ENCODE measurements around the gene LTF. TPM values are rescaled to one million over a fixed set of nuclear protein-coding genes. Genes with fewer than 3 reads are reported as not detected.
A peak's percentile ranks its signal among the peaks of the same experiment; 100 is the strongest.
"Not testable (repeated sequence)": the region's sequence is repeated elsewhere in the genome, so short reads cannot be mapped to it uniquely, and the experiment has no call there.

Gene LTF
- total RNA-seq, 1 experiment from 2014 or later = not detected

DNA sequence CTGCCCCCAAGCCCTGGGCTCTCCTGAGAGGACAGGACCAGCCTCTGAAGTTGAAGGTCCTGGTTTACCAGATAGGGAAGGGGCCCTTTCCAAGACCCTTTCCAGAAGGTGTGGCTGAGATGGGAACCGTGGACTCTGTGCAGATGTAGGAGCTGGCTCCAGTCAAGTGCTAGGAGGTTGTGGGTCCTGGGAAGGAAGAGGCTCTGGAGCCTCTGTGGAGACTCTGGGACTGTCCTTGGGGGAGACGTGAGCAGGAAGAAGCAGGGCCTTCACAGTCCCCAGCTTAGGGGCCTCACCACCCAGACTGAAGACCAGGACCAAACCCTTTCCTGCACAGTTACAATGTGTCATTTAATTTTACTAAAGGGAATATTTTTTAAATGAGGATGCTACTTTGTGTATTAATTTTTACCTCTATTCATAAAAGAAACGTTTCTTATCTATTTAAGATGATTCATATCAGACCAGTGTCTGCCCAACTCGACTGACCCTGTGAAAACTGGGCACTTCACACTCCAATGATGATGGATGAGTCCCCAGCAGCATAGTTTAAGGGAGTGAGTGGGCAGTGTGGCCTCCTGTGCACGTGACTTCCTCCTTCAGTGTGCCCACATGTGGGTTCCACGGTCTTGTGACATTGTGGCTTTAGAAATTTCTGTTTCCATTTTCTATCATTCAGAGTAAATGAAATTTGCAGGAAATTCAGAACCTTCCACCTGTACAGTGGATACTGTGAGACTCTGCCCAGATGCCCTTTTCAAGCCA lies 68.8 kb downstream of the LTF start:
- DNase-seq (ENCODE audit: low read depth) = no peak

DNA sequence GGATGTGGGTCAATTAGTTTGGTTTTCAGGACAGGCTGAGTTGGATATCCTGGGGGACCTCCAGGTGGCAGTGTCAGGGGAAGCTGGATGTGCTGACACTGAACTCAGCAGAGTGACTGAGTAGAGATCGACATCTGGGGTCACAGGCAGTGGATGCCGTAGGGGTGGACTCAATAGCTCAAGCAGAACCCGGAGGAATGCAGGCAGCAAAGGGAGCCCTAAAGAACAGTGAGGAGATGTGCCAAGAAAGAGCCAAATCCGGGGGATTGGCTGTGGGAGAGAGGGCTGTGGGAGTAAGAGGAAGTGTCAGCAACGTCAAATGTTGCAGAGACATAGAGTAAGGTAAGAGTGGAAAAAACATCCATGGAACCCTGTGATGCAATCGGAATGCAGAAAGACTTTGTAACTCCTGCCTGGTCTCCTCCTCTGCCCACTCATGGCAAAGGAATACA lies 69.5 kb downstream of the LTF start:
- no peak for DNase-seq (ENCODE audit: low read depth)

DNA sequence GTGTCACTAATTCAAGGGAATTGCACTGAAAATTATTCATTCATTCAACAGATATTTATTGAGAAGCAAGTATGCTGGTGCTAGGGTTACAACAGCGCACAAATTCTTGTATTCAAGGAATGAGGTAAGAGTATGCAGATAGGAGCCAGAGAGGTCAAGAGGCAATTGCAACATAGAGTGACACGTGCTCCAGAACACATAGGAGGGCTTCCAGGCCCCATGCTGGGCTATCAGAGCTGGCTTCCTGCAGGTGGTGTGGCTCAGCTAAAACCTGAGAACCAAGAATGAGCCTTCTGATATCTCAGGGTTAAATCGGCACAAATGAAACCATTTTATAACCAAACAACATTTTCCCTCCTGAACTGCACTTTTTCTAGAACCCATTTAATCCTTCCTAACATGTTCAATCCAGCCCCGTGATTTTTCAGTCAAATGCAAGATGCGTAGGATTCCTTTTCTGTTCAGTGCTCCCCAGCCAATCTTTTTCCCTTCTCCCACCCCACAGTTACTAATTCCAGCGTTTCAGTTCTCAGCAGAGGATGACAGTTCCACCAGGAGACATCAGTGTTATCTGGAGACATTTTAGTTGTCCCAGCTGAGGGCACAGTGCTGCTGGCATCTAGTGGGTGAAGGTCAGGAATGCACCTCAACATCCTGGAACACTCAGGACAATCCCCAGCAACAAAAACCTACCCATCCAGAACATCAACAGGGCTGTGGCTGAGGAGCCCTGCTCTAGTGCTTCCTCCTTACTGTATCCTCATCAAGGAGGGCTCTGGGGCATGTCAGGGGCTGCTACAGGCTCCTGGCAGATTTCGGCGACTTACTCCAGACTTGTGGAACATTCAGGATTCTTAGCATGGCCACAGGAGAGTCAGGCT lies 70.9 kb downstream of the LTF start:
- DNase-seq (ENCODE audit: low read depth) = no peak

DNA sequence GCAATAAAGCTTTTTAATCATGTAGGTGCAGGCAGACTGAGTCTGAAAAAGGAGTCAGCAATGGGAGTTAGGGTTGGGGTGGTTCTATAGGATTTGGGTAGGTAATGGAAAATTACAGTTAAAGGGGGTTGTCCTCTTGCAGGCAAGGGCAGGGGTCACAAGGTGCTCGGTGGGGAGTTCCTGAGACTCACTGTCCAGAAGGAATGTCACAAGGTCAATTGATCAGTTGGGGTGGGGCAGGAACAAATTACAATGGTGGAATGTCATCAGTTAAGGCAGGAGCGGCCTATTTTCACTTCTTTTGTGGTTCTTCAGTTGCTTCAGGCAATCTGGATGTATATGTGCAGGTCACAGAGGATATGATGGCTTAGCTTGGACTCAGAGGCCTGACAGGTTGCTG lies 71.7 kb downstream of the LTF start:
- DNase-seq (ENCODE audit: low read depth) = no peak

DNA sequence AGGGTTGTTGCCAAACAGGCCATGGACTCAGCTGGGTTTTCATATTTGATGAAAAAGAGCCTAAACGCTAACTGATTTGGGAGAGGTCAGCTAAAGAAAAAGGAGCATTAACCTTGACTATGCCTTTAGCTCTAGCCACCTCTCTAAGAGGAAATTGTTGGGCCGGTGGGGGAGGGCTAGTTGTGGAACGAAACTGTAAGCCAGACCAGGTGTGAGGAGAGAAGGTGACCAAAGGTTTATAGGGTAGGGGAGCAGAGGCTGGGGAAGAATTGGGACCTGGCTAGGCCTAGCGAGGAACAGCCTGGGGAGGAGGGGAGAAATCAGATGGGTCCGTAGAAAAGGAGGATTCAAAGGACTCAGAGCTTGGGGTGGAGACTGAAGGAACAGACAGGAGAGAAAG lies 73.2 kb downstream of the LTF start:
- DNase-seq (ENCODE audit: low read depth) = not testable (repeated sequence)

DNA sequence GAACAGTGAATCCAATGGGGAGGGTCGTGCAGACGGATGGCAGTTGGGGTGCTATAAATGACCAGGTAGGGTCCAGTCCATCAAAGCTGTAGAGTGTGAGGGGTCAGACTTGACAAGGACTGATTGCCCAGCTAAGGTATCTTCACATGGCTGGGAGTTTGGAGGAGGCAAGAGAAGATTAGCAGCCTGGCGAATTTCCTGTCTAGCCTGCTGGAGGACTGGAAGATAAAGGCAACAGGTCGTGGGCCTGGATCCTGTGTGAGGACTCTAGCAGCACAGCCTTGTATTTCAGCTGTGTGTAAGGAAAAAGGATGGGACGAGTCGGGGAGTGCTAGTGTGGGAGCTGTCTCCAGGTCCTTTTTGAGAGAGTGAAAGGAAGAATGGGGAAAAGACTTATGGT lies 75.4 kb downstream of the LTF start:
- DNase-seq (ENCODE audit: low read depth) = no peak

DNA sequence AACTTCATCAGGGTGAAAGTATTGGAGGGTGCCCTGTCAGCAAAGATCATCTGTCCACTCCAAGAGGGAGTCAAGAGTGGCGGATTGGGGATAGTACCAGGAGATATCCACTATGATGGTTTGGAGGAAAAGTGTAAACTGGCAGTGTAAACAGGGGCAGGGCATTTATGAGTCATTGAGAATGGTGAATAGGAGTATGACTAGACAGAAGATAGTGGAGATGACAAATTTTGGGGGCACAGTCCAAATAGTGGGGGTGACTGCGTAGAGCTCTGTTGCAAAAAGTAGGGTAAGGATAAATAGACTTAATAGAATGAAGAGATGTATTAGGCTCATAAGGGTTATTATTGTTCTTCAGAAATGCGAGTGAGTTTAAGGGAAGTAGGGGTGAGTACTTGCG lies 75.9 kb downstream of the LTF start:
- DNase-seq (ENCODE audit: low read depth) = not testable (repeated sequence)

DNA sequence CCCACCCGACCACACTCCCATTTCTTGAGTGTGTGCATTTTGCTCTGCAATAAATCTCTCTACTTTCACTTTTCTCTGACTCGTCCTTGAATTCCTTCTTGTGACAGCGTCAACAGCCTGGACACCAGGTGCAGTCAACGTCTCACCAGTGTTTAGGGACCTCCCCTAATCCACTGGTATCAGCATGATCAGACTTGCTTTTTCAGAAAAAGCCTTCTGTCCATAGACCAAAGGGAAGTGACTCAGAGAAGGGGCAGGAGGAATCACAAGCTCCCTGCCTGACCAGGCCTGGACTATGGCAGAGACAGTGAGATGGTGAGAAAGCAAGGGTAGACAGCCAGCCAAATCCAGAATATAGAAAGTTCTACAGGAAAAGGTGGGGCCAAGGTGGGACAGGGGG lies 78.5 kb downstream of the LTF start:
- DNase-seq (ENCODE audit: low read depth) = peak; percentile 38

Other genes starting within 250 kb of the LTF start
- not detected in 2 replicates for gene CCR3, start 222.4 kb downstream of the LTF start, total RNA-seq (2014; rRNA removed; shearing (Covaris generic))
- not detected in 2 replicates for gene CCR2, start 110.8 kb downstream of the LTF start, total RNA-seq (2014; rRNA removed; shearing (Covaris generic))
- not detected in 2 replicates for gene CCR5, start 94.0 kb downstream of the LTF start, total RNA-seq (2014; rRNA removed; shearing (Covaris generic))
- 0.29 TPM in 1 of 2 replicates, not detected in the other for gene CCRL2, start 57.6 kb downstream of the LTF start, total RNA-seq (2014; rRNA removed; shearing (Covaris generic))
- not detected in 2 replicates for gene RTP3, start 33.1 kb upstream of the LTF start, total RNA-seq (2014; rRNA removed; shearing (Covaris generic))
- 0.36 and 0.40 TPM in 2 replicates for gene LRRC2, start 101.4 kb upstream of the LTF start, total RNA-seq (2014; rRNA removed; shearing (Covaris generic))
- gene FAM240A, start 147.6 kb upstream of the LTF start, total RNA-seq (2014; rRNA removed; shearing (Covaris generic)) = not detected in 2 replicates
- 0.74 and 0.86 TPM in 2 replicates for gene ALS2CL, start 228.8 kb upstream of the LTF start, total RNA-seq (2014; rRNA removed; shearing (Covaris generic))
- gene TMIE, start 236.5 kb upstream of the LTF start, total RNA-seq (2014; rRNA removed; shearing (Covaris generic)) = not detected in 2 replicates

All from Daoy (cell line).